Measurements from ENCODE around the gene C1QTNF5.

The C1QTNF5 gene

DNA sequence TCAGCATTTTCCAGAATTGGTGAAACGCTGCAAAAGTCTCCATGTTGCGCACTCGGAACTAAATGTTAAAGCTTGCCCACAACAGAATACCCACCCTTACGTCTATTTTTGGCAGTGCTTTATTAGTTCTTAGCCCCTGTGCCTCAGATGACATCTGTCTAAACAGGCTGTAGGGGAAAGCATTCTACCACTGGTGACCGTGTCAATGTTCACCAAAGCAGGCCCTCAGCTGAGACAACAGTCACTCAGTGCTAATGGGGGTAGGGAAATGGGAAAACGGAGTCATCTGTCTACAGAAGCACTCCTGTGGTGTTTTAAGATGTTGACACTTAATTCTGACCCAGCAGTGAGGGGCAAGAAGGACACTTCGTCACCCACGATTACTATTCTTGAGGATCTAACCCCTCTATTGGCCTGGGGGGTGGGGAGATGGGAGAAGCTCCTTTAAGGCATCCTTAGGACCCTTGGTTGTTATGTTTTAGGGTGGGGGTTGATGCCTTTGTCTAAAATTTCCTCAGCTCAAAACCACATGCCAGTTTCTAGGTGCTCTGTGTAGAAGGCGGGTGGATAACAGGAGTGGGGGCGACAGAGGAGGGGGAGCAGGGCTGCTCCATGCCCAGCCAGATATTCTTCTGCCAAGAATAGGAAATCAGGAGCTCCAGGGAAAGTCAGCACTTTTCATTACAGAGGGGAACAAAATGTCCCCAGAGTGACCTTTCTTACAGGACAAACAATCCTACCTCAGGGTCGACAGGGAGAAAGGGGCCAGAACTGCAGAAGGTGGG is 21.4 kb upstream of the C1QTNF5 start:
- no peak for DNase-seq (ENCODE audit: low read depth)
- H3K4me3 ChIP-seq (ENCODE audit: low read depth, low read length), result peak overlapping the region; percentile 51

DNA sequence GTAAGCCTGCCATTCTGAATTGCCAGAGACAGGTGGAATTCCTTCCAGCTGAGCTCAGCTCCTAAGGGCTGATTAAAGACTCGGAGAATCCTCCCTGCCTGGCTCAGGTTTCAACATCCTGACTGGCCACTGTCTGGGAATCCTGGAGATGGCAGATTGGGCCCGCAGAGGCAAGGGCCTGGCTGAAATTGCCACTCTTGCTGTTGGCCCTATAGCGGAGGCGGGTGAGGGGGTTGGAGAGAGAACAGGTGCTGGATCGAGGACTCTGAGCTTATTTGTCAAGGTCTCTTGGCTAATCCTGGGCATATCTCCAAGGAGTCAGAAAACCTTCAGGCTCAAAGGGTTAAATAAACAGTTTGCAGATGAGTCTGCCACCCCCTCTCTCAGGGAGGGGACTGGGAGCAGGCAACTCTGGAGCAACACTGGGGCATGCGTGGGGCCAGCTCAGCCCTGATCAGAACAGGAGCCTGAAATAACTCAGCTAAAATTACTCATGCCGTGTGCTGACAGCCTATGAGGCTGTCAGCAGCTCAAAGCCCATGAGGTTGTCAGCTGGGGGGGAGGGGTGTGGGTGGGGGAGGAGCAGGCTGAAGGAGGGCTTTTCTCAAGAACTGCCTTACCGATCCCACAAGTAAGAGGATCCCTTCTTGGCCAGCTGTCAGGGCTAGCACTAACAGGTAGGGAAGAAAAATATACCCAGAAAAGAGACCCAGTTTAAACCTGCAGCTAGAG is 20.5 kb upstream of the C1QTNF5 start:
- peak overlapping the region; percentile 16 for H3K4me3 ChIP-seq (ENCODE audit: low read depth, low read length)
- peak; percentile 86 for DNase-seq (ENCODE audit: low read depth)

DNA sequence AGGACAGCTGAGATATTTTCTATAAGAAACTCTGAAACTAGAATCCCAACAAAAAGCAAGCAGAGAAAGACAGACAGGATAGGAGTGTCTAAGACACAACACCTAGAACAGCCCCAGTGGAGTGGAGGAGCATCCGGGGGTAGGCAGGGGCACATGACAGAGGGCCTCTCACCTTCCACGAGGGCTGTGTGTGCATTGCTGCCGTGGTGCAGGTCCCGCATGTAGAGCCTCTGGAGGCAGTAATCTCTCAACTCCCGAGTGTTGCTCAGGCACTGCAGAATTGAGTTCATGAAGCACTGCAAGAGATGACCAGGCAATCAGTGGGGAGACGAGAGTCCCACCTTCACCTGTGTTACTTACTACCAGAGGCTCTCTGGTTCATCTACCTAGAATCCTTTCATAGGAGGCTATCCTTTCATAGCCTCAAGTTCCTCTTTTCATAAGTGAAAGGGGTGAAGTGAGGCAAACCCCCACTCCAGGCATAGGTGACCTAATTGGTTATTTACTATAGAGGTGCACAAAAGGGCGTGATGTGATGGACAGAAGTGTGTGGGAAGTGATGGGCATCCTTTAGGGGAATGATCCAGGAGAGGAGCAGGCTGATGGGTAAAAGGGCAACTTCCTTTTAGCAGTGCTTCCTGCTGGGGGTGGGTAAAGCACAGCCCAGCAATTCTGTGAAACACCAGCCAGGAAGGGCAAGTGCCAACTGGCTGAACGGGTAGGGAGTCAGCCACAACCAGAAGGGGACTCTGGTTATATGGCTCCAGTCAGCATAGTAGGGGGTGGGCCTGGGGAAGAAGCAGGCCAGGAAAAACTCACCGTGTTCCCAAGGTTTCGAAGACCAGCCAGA is 18.9 kb upstream of the C1QTNF5 start:
- no peak for DNase-seq (ENCODE audit: low read depth)
- no peak overlapping the region for H3K4me3 ChIP-seq (ENCODE audit: low read depth, low read length)

- H3K4me3 ChIP-seq (ENCODE audit: low read depth, low read length), result peak overlapping the region; percentile 49
- no peak for DNase-seq (ENCODE audit: low read depth)
Observed at GRCh38 chr11:119357074-119357473, 16.4 kb upstream of the C1QTNF5 start.

DNA sequence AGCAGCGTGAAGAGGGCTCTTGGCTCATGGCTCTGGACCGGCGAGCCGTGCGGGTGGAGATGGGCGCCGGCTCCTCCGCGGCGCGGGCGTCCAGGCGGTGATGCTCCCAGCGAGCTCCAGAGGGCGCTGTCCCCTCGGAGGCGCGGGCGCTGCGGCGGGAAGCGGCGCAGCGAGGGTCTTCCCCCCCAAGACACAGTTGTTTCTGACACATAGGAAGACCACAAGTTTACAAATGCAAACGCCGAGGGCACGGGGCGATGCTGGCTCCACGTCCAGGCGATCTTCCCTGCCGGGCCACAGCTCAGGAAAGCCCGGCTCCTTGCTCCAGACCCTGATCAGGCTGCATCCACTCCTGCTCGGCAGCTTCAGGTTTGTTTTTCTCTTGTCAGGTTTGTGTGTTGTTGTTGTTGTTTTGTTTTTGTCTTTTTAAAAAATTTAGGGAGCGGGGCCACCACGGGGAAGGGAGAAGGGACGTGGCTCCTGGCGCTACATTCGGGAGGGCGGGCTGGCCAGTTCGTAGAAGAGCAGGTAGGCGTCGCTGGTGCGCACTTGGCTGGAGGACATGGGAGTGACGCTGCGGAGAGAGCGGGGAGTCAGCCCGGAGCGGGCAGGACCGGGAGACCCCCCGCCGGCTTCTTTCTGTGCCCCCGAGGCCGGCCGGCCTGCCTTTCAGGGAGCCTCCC is 15.8 kb upstream of the C1QTNF5 start:
- no peak for DNase-seq (ENCODE audit: low read depth)
- H3K4me3 ChIP-seq (ENCODE audit: low read depth, low read length), result peak overlapping the region; percentile 49

- H3K4me3 ChIP-seq (ENCODE audit: low read depth, low read length), result no peak overlapping the region
Observed at GRCh38 chr11:119355091-119355843, 14.6 kb upstream of the C1QTNF5 start.

DNA sequence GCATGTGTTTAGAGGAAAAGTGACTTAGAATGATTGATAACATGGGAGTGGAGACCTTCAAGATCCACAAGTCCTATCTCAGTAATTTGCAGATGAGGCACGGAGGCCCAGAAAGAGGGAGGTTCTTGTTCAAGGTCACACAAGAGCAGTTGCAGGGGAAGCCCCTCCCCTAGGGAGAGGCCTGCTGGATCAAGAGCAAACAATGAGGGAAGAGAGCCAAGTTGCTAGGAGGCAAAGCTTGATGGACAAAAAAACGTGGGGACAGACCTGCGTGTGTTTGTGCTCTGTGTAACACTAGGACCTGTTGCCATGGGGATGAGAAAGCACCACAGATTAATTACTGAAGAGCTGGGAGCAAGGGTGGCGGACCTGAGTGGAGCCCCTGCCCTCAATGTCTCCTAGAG is 12.2 kb upstream of the C1QTNF5 start:
- DNase-seq (ENCODE audit: low read depth), result no peak
- no peak overlapping the region for H3K4me3 ChIP-seq (ENCODE audit: low read depth, low read length)

More at GRCh38 chr11:119355091-119355843, 14.6 kb upstream of the C1QTNF5 start:
- DNase-seq (ENCODE audit: low read depth), result no peak

- H3K4me3 ChIP-seq (ENCODE audit: low read depth, low read length), result no peak overlapping the region
- no peak for DNase-seq (ENCODE audit: low read depth)
Observed at GRCh38 chr11:119351232-119351631, 10.5 kb upstream of the C1QTNF5 start.

GRCh38 chr11:119350302-119350701 is 9.6 kb upstream of the C1QTNF5 start:
- no peak for DNase-seq (ENCODE audit: low read depth)
- no peak overlapping the region for H3K4me3 ChIP-seq (ENCODE audit: low read depth, low read length)

GRCh38 chr11:119347940-119348605 is 7.4 kb upstream of the C1QTNF5 start:
- no peak overlapping the region for H3K4me3 ChIP-seq (ENCODE audit: low read depth, low read length)
- DNase-seq (ENCODE audit: low read depth), result no peak

DNA sequence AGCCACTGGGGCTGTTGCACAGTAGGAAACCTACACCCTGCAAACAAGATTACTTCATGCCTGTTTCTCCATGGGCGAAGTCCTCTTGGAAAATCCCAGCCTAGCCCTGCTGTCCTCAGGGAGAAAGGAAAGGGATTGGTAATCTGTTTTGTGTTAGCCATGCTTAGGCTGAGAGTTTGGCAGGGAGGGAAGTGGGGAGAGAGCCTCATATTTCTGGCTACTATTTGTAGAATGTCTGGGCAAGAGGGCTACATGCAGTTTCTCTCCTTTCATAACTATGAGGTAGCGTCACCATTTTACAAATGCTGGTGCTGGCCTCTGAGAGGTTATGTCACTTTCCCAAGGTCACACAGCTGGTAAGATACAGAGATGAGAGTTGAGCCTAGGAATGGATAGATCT is 6.6 kb upstream of the C1QTNF5 start:
- no peak overlapping the region for H3K4me3 ChIP-seq (ENCODE audit: low read depth, low read length)
- no peak for DNase-seq (ENCODE audit: low read depth)

DNA sequence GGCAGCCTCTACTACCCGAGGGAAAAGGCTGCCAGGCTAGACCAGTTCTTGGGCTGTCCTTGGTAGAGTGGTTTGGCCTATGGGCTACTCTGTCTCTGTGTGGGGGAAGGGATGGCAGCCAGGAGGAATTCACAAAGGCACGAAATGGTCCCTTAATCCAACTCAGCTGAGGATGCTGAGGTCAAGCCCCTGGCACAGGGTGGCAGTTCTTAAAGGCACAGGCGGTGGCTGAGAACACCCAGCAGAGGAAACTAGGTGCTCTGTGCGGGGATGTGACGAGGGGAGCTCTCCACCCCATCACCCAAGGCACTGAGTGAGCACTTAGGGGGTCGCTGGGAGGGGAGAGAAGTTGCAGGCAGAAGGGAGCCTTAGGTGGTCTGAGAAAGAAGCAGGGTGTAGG is 5.9 kb upstream of the C1QTNF5 start, which contains the start of gene MFRP:
TSS of gene MFRP (minus strand) at position 101 of the 400 bp plus-strand sequence. CDS start 192 bp downstream, outside the sequence.
- no peak for DNase-seq (ENCODE audit: low read depth)
- no peak within 1 kb of the TSS for H3K4me3 ChIP-seq (ENCODE audit: low read depth, low read length)

- no peak for DNase-seq (ENCODE audit: low read depth)
- H3K4me3 ChIP-seq (ENCODE audit: low read depth, low read length), result no peak overlapping the region
Observed at GRCh38 chr11:119345685-119346084, 5.0 kb upstream of the C1QTNF5 start.

GRCh38 chr11:119344291-119345010 is 3.8 kb upstream of the C1QTNF5 start:
- DNase-seq (ENCODE audit: low read depth), result no peak
- no peak overlapping the region for H3K4me3 ChIP-seq (ENCODE audit: low read depth, low read length)

DNA sequence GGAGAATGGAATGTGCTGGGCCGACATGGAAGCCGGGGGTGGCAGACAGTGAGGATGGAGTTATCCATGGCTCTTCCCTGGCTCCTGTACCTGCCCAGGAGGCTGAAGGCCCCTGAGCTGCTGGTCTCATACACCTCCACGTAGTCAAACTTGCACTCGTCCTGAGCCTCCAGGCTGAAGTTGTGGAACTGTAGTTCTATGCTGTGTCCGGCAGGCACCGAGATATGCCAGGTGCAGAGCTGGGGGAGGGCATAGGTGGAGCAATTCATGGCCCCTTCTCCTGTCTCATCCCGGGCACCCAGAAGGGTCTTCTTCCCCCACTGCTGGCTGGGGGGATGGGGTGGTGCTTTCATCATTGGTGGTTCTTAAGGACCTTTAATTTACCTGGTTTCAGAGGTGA is 3.0 kb upstream of the C1QTNF5 start:
- no peak for DNase-seq (ENCODE audit: low read depth)
- no peak overlapping the region for H3K4me3 ChIP-seq (ENCODE audit: low read depth, low read length)

- H3K4me3 ChIP-seq (ENCODE audit: low read depth, low read length), result no peak overlapping the region
- no peak for DNase-seq (ENCODE audit: low read depth)
Observed at GRCh38 chr11:119342362-119343130, 1.9 kb upstream of the C1QTNF5 start.

DNA sequence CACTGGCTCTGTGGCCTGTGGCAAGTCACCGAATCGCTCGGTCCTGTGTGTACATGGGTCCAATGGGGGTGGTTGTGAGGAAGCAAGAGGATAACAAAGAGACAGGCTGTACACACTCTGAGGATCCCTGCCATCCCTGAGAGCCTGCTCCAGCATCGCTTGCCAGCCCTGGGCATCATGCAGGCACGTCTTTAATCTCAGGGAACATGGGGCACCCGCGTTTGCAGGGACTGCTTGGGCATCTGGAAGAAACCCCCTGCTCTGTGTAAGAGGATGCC is 1.3 kb upstream of the C1QTNF5 start:
- DNase-seq (ENCODE audit: low read depth), result no peak
- no peak overlapping the region for H3K4me3 ChIP-seq (ENCODE audit: low read depth, low read length)

Data from skeletal muscle cell (primary cell).